ENCODE data around the gene FARP1.

FARP1 gene

DNA sequence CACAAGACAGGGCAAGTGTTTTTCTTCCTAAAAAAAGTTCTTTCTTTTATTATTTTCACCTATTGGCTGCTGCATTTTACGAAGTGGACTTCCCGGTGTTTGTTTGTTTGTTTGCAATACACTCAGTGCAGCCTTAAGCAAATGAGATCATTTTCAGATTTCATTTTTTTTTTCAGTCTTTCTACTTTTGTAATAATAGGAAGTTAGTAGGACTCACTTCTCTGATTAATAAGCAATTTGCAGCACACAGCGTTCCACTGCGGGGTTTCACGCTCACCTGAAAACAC lies 305.7 kb downstream of the FARP1 start:
- Histone ChIP-seq H4K20me1 (ENCODE audit: control insufficient read depth, insufficient read depth, low read depth, low read length) (peaks cover 9% of the 10 kb centered on the region; the same call in 1 of the 2 replicates), H3K27me3 (ENCODE audit: control insufficient read depth, low read length) (no peaks in the 10 kb centered on the region), H3K4me2 (ENCODE audit: low read length) (no peak overlapping the region), H3K9me2 (replicated peaks; ENCODE audit: control insufficient read depth, low read length) (no peaks in the 10 kb centered on the region), H3K36me3 (ENCODE audit: control insufficient read depth, low read length) (peaks cover 39% of the 10 kb centered on the region), H3K27ac (ENCODE audit: low read depth, low read length) (no peak overlapping the region), H3K9me3 (ENCODE audit: control insufficient read depth, insufficient read depth, low read length) (no peaks in the 10 kb centered on the region), H3K79me2 (ENCODE audit: control insufficient read depth, low read length) (no peaks in the 10 kb centered on the region), H3F3A (ENCODE audit: control insufficient read depth, insufficient read depth) (peaks cover 6% of the 10 kb centered on the region), H3K4me1 (ENCODE audit: control insufficient read depth, low read length) (peaks cover 25% of the 10 kb centered on the region), H3K4me3 (ENCODE audit: low read length) (no peak overlapping the region)
- TF ChIP-seq, protein P1, sequence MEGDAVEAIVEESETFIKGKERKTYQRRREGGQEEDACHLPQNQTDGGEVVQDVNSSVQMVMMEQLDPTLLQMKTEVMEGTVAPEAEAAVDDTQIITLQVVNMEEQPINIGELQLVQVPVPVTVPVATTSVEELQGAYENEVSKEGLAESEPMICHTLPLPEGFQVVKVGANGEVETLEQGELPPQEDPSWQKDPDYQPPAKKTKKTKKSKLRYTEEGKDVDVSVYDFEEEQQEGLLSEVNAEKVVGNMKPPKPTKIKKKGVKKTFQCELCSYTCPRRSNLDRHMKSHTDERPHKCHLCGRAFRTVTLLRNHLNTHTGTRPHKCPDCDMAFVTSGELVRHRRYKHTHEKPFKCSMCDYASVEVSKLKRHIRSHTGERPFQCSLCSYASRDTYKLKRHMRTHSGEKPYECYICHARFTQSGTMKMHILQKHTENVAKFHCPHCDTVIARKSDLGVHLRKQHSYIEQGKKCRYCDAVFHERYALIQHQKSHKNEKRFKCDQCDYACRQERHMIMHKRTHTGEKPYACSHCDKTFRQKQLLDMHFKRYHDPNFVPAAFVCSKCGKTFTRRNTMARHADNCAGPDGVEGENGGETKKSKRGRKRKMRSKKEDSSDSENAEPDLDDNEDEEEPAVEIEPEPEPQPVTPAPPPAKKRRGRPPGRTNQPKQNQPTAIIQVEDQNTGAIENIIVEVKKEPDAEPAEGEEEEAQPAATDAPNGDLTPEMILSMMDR (IDR thresholded peaks at IDR 0.05; ENCODE audit: low read depth, low read length, poor library complexity, severe bottlenecking), result no peak
- no peak for TF ChIP-seq EZH2phosphoT487 (IDR thresholded peaks at IDR 0.05; ENCODE audit: borderline replicate concordance, low read length)

DNA sequence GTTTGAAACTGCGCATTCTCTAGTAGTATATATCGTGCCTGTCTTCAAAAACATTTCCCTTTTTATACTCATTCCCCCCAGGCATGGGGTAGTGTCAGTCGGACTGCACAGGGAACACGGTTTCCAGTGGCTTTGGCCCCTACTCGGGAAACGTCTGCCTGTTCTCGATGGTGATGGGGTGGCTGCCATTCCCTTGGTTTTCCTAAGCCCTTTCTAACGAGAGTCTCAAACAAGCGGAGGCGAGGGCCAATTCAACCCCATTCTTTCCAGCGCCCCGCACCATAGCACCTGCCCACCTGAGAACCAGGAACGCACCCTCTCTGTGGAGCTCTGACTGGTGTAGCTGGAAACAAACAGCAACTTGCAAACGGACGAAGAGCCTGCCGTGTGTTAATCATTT lies 306.4 kb downstream of the FARP1 start:
- no peaks in the 10 kb centered on the region for H3K9me3 ChIP-seq (ENCODE audit: control insufficient read depth, insufficient read depth, low read length)
- H3K4me3 ChIP-seq (ENCODE audit: low read length), result no peak overlapping the region
- no peaks in the 10 kb centered on the region for H3K79me2 ChIP-seq (ENCODE audit: control insufficient read depth, low read length)
- no peaks in the 10 kb centered on the region for H3K9me2 ChIP-seq (replicated peaks; ENCODE audit: control insufficient read depth, low read length)
- H4K20me1 ChIP-seq (ENCODE audit: control insufficient read depth, insufficient read depth, low read depth, low read length), result peaks cover 9% of the 10 kb centered on the region; the same call in 1 of the 2 replicates
- no peak overlapping the region for H3K27ac ChIP-seq (ENCODE audit: low read depth, low read length)
- peaks cover 44% of the 10 kb centered on the region for H3K36me3 ChIP-seq (ENCODE audit: control insufficient read depth, low read length)
- H3F3A ChIP-seq (ENCODE audit: control insufficient read depth, insufficient read depth), result peaks cover 6% of the 10 kb centered on the region
- no peak overlapping the region for H3K4me2 ChIP-seq (ENCODE audit: low read length)
- H3K27me3 ChIP-seq (ENCODE audit: control insufficient read depth, low read length), result no peaks in the 10 kb centered on the region
- no peak for TF ChIP-seq EZH2phosphoT487 (IDR thresholded peaks at IDR 0.05; ENCODE audit: borderline replicate concordance, low read length)
- peaks cover 25% of the 10 kb centered on the region for H3K4me1 ChIP-seq (ENCODE audit: control insufficient read depth, low read length)

- Histone ChIP-seq H3K27ac (ENCODE audit: low read depth, low read length) (no peak overlapping the region), H3K4me1 (ENCODE audit: control insufficient read depth, low read length) (peaks cover 25% of the 10 kb centered on the region)
These were observed 307.1 kb downstream of the FARP1 start for GRCh38 chr13:98450026-98450425.

DNA sequence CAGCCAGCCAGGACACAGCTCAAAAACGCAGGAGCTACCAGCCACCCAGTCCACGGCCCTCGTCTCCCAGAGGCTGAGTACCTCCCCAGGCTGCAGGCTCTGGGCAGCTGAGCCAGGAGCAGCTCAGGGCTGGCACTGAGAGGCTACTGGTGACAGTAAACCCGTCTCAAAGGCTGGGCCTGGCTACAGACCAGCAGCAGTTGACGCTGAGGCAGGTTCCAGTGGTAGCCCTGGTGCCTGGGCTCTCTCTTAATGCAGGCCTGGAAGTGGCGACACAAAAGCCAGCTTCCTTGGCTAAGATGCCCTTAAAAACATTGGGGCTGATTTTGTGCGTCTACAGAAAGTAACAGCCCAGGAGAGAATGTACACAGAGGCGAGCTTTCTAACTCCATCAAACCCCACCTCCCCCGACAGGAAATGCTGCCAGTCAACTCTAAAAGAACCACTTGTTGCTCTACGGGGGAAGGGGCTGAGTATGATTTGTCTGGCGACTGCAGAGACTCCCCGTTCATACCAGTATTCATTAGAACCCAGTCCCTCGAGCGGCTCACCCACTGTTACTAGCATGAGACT lies 307.7 kb downstream of the FARP1 start:
- peaks cover 54% of the 10 kb centered on the region for H3K36me3 ChIP-seq (ENCODE audit: control insufficient read depth, low read length)
- H3F3A ChIP-seq (ENCODE audit: control insufficient read depth, insufficient read depth), result peaks cover 6% of the 10 kb centered on the region
- H3K9me2 ChIP-seq (replicated peaks; ENCODE audit: control insufficient read depth, low read length), result no peaks in the 10 kb centered on the region
- H4K20me1 ChIP-seq (ENCODE audit: control insufficient read depth, insufficient read depth, low read depth, low read length), result peaks cover 9% of the 10 kb centered on the region; the same call in 1 of the 2 replicates
- peaks cover 23% of the 10 kb centered on the region for H3K4me1 ChIP-seq (ENCODE audit: control insufficient read depth, low read length)
- no peak overlapping the region for H3K4me3 ChIP-seq (ENCODE audit: low read length)
- H3K27me3 ChIP-seq (ENCODE audit: control insufficient read depth, low read length), result no peaks in the 10 kb centered on the region
- no peaks in the 10 kb centered on the region for H3K9me3 ChIP-seq (ENCODE audit: control insufficient read depth, insufficient read depth, low read length)
- no peak overlapping the region for H3K27ac ChIP-seq (ENCODE audit: low read depth, low read length)
- TF ChIP-seq, protein P1 (IDR thresholded peaks at IDR 0.05; ENCODE audit: low read depth, low read length, poor library complexity, severe bottlenecking), result no peak
- TF ChIP-seq EZH2phosphoT487 (IDR thresholded peaks at IDR 0.05; ENCODE audit: borderline replicate concordance, low read length), result no peak
- H3K4me2 ChIP-seq (ENCODE audit: low read length), result no peak overlapping the region
- no peaks in the 10 kb centered on the region for H3K79me2 ChIP-seq (ENCODE audit: control insufficient read depth, low read length)

More at GRCh38 chr13:98450026-98450425, 307.1 kb downstream of the FARP1 start:
- no peaks in the 10 kb centered on the region for H3K79me2 ChIP-seq (ENCODE audit: control insufficient read depth, low read length)
- peaks cover 9% of the 10 kb centered on the region; the same call in 1 of the 2 replicates for H4K20me1 ChIP-seq (ENCODE audit: control insufficient read depth, insufficient read depth, low read depth, low read length)
- no peak overlapping the region for H3K4me2 ChIP-seq (ENCODE audit: low read length)
- peaks cover 49% of the 10 kb centered on the region for H3K36me3 ChIP-seq (ENCODE audit: control insufficient read depth, low read length)
- TF ChIP-seq EZH2phosphoT487 (IDR thresholded peaks at IDR 0.05; ENCODE audit: borderline replicate concordance, low read length), result no peak
- TF ChIP-seq, protein P1 (IDR thresholded peaks at IDR 0.05; ENCODE audit: low read depth, low read length, poor library complexity, severe bottlenecking), result no peak
- H3K9me3 ChIP-seq (ENCODE audit: control insufficient read depth, insufficient read depth, low read length), result no peaks in the 10 kb centered on the region
- no peaks in the 10 kb centered on the region for H3K9me2 ChIP-seq (replicated peaks; ENCODE audit: control insufficient read depth, low read length)
- no peaks in the 10 kb centered on the region for H3K27me3 ChIP-seq (ENCODE audit: control insufficient read depth, low read length)
- no peak overlapping the region for H3K4me3 ChIP-seq (ENCODE audit: low read length)
- peaks cover 6% of the 10 kb centered on the region for H3F3A ChIP-seq (ENCODE audit: control insufficient read depth, insufficient read depth)

Measured in DOHH2 (cell line).